Upper lobe of left lung (tissue), 4 donors: ENCODE data around the gene ALX4.

Experiments
- POLR2AphosphoS5 ChIP-seq, 2 donors: sonication (generic); formaldehyde crosslinking; IDR thresholded peaks; one replicate each; pipeline ENCODE4 v1.5.1; 2017; ENCODE audit warnings: antibody characterized with exemption in 2 of 2
- TF ChIP-seq, protein P1 (sequence below), 6 experiments: fragments of 450-650 bp in 4 of 6; fragments of 200-600 bp in 2 of 6; sonication (generic) in 2 of 6; IDR thresholded peaks; one replicate each; pipeline ENCODE4 v1.5.1; 2016 to 2019; ENCODE audit warnings: antibody characterized with exemption in 6 of 6

GRCh38 chr11:44241851-44242250, 68.1 kb downstream of the ALX4 start:
- TF ChIP-seq, protein P1, sequence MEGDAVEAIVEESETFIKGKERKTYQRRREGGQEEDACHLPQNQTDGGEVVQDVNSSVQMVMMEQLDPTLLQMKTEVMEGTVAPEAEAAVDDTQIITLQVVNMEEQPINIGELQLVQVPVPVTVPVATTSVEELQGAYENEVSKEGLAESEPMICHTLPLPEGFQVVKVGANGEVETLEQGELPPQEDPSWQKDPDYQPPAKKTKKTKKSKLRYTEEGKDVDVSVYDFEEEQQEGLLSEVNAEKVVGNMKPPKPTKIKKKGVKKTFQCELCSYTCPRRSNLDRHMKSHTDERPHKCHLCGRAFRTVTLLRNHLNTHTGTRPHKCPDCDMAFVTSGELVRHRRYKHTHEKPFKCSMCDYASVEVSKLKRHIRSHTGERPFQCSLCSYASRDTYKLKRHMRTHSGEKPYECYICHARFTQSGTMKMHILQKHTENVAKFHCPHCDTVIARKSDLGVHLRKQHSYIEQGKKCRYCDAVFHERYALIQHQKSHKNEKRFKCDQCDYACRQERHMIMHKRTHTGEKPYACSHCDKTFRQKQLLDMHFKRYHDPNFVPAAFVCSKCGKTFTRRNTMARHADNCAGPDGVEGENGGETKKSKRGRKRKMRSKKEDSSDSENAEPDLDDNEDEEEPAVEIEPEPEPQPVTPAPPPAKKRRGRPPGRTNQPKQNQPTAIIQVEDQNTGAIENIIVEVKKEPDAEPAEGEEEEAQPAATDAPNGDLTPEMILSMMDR (IDR thresholded peaks at IDR 0.05): no peak
- TF ChIP-seq POLR2AphosphoS5 (IDR thresholded peaks at IDR 0.05): no peak
